Measurements from ENCODE around the gene FIGLA. TPM values are rescaled to one million over a fixed set of nuclear protein-coding genes. Genes with fewer than 3 reads are reported as not detected.

Gene FIGLA
- total RNA-seq, 1 donor from 2014 or later, result not detected

- H4K20me1 ChIP-seq (ENCODE audit: insufficient read depth, low read length), result no peaks in the 10 kb centered on the region
- no peak overlapping the region for H3K4me3 ChIP-seq (ENCODE audit: insufficient read depth, low read depth, low read length)
- Mint-ChIP-seq H3K27me3 (ENCODE audit: low read depth, unreplicated experiment) (peaks cover 60% of the 10 kb centered on the region), H3K27ac (ENCODE audit: unreplicated experiment) (no peak overlapping the region), H3K9me3 (ENCODE audit: unreplicated experiment) (peaks cover 8% of the 10 kb centered on the region), H3K36me3 (ENCODE audit: low read depth, unreplicated experiment) (no peaks in the 10 kb centered on the region), H3K4me3 (ENCODE audit: unreplicated experiment) (no peak overlapping the region), H3K4me1 (ENCODE audit: low read depth, unreplicated experiment) (peaks cover 2% of the 10 kb centered on the region)
- H3K4me2 ChIP-seq (ENCODE audit: low read length), result no peak overlapping the region
- H3K27me3 ChIP-seq (ENCODE audit: insufficient read depth, low read length), result peaks cover 9% of the 10 kb centered on the region
- no peaks in the 10 kb centered on the region for H3K36me3 ChIP-seq (ENCODE audit: insufficient read depth, low read length)
- FAIRE-seq (no peak), DNase-seq (ENCODE audit: low read depth) (no peak)
- H2AFZ ChIP-seq (ENCODE audit: low read depth, low read length), result no peak overlapping the region
- H3K27ac ChIP-seq (ENCODE audit: low read depth, low read length), result no peak overlapping the region
- H3K79me2 ChIP-seq (ENCODE audit: insufficient read depth, low read length), result no peaks in the 10 kb centered on the region
- H3K9me3 ChIP-seq (ENCODE audit: insufficient read depth, low read depth, low read length), result peaks cover 2% of the 10 kb centered on the region
- no peaks in the 10 kb centered on the region for H3K4me1 ChIP-seq (ENCODE audit: insufficient read depth, low read length)
- TF ChIP-seq EZH2 (IDR thresholded peaks at IDR 0.05; ENCODE audit: insufficient read depth, low read length) (no peak), CTCF (IDR thresholded peaks at IDR 0.05; ENCODE audit: insufficient read depth, low read depth, low read length) (no peak)
- H3K9ac ChIP-seq (ENCODE audit: low read length), result no peak overlapping the region
Observed at GRCh38 chr2:70833246-70833645, 42.8 kb upstream of the FIGLA start.

- H3K4me1 Mint-ChIP-seq (ENCODE audit: low read depth, unreplicated experiment), result peaks cover 2% of the 10 kb centered on the region
- peaks cover 8% of the 10 kb centered on the region for H3K9me3 Mint-ChIP-seq (ENCODE audit: unreplicated experiment)
- no peak for FAIRE-seq
- no peak for DNase-seq (ENCODE audit: low read depth)
- H3K27ac Mint-ChIP-seq (ENCODE audit: unreplicated experiment), result no peak overlapping the region
- no peaks in the 10 kb centered on the region for H3K36me3 Mint-ChIP-seq (ENCODE audit: low read depth, unreplicated experiment)
- Histone ChIP-seq H3K79me2 (ENCODE audit: insufficient read depth, low read length) (no peaks in the 10 kb centered on the region), H3K9ac (ENCODE audit: low read length) (no peak overlapping the region), H4K20me1 (ENCODE audit: insufficient read depth, low read length) (no peaks in the 10 kb centered on the region), H3K9me3 (ENCODE audit: insufficient read depth, low read depth, low read length) (peaks cover 2% of the 10 kb centered on the region), H3K27ac (ENCODE audit: low read depth, low read length) (no peak overlapping the region), H3K4me1 (ENCODE audit: insufficient read depth, low read length) (no peaks in the 10 kb centered on the region), H3K36me3 (ENCODE audit: insufficient read depth, low read length) (no peaks in the 10 kb centered on the region), H3K4me2 (ENCODE audit: low read length) (no peak overlapping the region), H3K4me3 (ENCODE audit: insufficient read depth, low read depth, low read length) (no peak overlapping the region), H3K27me3 (ENCODE audit: insufficient read depth, low read length) (peaks cover 9% of the 10 kb centered on the region), H2AFZ (ENCODE audit: low read depth, low read length) (no peak overlapping the region)
- peaks cover 52% of the 10 kb centered on the region for H3K27me3 Mint-ChIP-seq (ENCODE audit: low read depth, unreplicated experiment)
- no peak for TF ChIP-seq EZH2 (IDR thresholded peaks at IDR 0.05; ENCODE audit: insufficient read depth, low read length)
- H3K4me3 Mint-ChIP-seq (ENCODE audit: unreplicated experiment), result no peak overlapping the region
Observed at GRCh38 chr2:70832386-70832785, 41.9 kb upstream of the FIGLA start.

GRCh38 chr2:70831861-70832260 is 41.4 kb upstream of the FIGLA start:
- H3K36me3 ChIP-seq (ENCODE audit: insufficient read depth, low read length), result no peaks in the 10 kb centered on the region
- H3K4me1 ChIP-seq (ENCODE audit: insufficient read depth, low read length), result no peaks in the 10 kb centered on the region
- peaks cover 48% of the 10 kb centered on the region for H3K27me3 Mint-ChIP-seq (ENCODE audit: low read depth, unreplicated experiment)
- H4K20me1 ChIP-seq (ENCODE audit: insufficient read depth, low read length), result no peaks in the 10 kb centered on the region
- no peak overlapping the region for H3K4me3 Mint-ChIP-seq (ENCODE audit: unreplicated experiment)
- DNase-seq (ENCODE audit: low read depth) (no peak), FAIRE-seq (no peak)
- no peak overlapping the region for H3K4me2 ChIP-seq (ENCODE audit: low read length)
- H3K9me3 Mint-ChIP-seq (ENCODE audit: unreplicated experiment), result peaks cover 8% of the 10 kb centered on the region
- no peak overlapping the region for H3K27ac ChIP-seq (ENCODE audit: low read depth, low read length)
- no peaks in the 10 kb centered on the region for H3K79me2 ChIP-seq (ENCODE audit: insufficient read depth, low read length)
- H3K4me3 ChIP-seq (ENCODE audit: insufficient read depth, low read depth, low read length), result no peak overlapping the region
- no peaks in the 10 kb centered on the region for H3K36me3 Mint-ChIP-seq (ENCODE audit: low read depth, unreplicated experiment)
- peaks cover 9% of the 10 kb centered on the region for H3K27me3 ChIP-seq (ENCODE audit: insufficient read depth, low read length)
- H2AFZ ChIP-seq (ENCODE audit: low read depth, low read length), result no peak overlapping the region
- peaks cover 2% of the 10 kb centered on the region for H3K9me3 ChIP-seq (ENCODE audit: insufficient read depth, low read depth, low read length)
- H3K27ac Mint-ChIP-seq (ENCODE audit: unreplicated experiment), result no peak overlapping the region
- peaks cover 2% of the 10 kb centered on the region for H3K4me1 Mint-ChIP-seq (ENCODE audit: low read depth, unreplicated experiment)
- no peak overlapping the region for H3K9ac ChIP-seq (ENCODE audit: low read length)
- no peak for TF ChIP-seq CTCF (IDR thresholded peaks at IDR 0.05; ENCODE audit: insufficient read depth, low read depth, low read length)
- TF ChIP-seq EZH2 (IDR thresholded peaks at IDR 0.05; ENCODE audit: insufficient read depth, low read length), result no peak

Data from astrocyte (in vitro differentiated cells and primary cell).